ENCODE results near the gene ASIC1. TPM values are rescaled to one million over a fixed set of nuclear protein-coding genes. Genes with fewer than 3 reads are reported as not detected.

ASIC1 gene
- total RNA-seq, 1 donor from 2014 or later: not detected

- Mint-ChIP-seq H3K36me3 (ENCODE audit: low read depth) (no peaks in the 10 kb centered on the region), H3K27ac (no peak overlapping the region), H3K27me3 (peaks cover 46% of the 10 kb centered on the region), H3K4me1 (peaks cover 16% of the 10 kb centered on the region), H3K9me3 (no peaks in the 10 kb centered on the region), H3K4me3 (no peak overlapping the region)
- TF ChIP-seq, protein P1, sequence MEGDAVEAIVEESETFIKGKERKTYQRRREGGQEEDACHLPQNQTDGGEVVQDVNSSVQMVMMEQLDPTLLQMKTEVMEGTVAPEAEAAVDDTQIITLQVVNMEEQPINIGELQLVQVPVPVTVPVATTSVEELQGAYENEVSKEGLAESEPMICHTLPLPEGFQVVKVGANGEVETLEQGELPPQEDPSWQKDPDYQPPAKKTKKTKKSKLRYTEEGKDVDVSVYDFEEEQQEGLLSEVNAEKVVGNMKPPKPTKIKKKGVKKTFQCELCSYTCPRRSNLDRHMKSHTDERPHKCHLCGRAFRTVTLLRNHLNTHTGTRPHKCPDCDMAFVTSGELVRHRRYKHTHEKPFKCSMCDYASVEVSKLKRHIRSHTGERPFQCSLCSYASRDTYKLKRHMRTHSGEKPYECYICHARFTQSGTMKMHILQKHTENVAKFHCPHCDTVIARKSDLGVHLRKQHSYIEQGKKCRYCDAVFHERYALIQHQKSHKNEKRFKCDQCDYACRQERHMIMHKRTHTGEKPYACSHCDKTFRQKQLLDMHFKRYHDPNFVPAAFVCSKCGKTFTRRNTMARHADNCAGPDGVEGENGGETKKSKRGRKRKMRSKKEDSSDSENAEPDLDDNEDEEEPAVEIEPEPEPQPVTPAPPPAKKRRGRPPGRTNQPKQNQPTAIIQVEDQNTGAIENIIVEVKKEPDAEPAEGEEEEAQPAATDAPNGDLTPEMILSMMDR (IDR thresholded peaks at IDR 0.05): no peak
- ATAC-seq (ENCODE audit: low read depth) (no peak), DNase-seq (no peak)
- ChIA-PET POLR2A (no interaction called here), CTCF (interaction anchor here (1.6 to 2.3 kb wide), 2 partner anchors 15 to 87 kb away, joined by 6 to 9 read pairs; no protein-coding TSS in a partner anchor)
- intact Hi-C loops (cut with micrococcal nuclease): no loop called here
These were observed 3.8 kb upstream of the ASIC1 start for GRCh38 chr12:50053583-50053982.

GRCh38 chr12:50055831-50056638 is 1.4 kb upstream of the ASIC1 start:
- ATAC-seq (ENCODE audit: low read depth) (peak; percentile 83), DNase-seq (peak; percentile 39)
- Mint-ChIP-seq H3K27me3 (peaks cover 47% of the 10 kb centered on the region), H3K36me3 (ENCODE audit: low read depth) (no peaks in the 10 kb centered on the region), H3K9me3 (no peaks in the 10 kb centered on the region), H3K4me3 (peak overlapping the region; percentile 70), H3K4me1 (peaks cover 16% of the 10 kb centered on the region), H3K27ac (no peak overlapping the region)
- CTCF ChIA-PET: interaction anchor here (0.6 to 2.8 kb wide), 16 partner anchors 10 to 156 kb away, joined by 3 to 45 read pairs (median 4); partner anchors contain the start of gene AQP6
- POLR2A ChIA-PET: interaction anchor here (1.5 kb wide), 1 partner anchor 89 kb away, joined by 3 read pairs; no protein-coding TSS in a partner anchor
- TF ChIP-seq, protein P1 (IDR thresholded peaks at IDR 0.05): peak; percentile 81
- intact Hi-C loops (cut with micrococcal nuclease): loop anchor here (1.0 to 5.0 kb wide), 4 partner anchors 17 to 279 kb away; no protein-coding TSS in a partner anchor

GRCh38 chr12:50056639-50056976 is 788 bp upstream of the ASIC1 start:
- ChIA-PET POLR2A (interaction anchor here (1.5 kb wide), 1 partner anchor 89 kb away, joined by 3 read pairs; no protein-coding TSS in a partner anchor), CTCF (interaction anchor here (0.6 to 2.8 kb wide), 14 partner anchors 9 to 156 kb away, joined by 3 to 45 read pairs (median 4); partner anchors contain the start of gene AQP6)
- Mint-ChIP-seq H3K4me1 (peaks cover 16% of the 10 kb centered on the region), H3K27me3 (peaks cover 47% of the 10 kb centered on the region), H3K9me3 (no peaks in the 10 kb centered on the region), H3K27ac (no peak overlapping the region), H3K4me3 (peak overlapping the region; percentile 84), H3K36me3 (ENCODE audit: low read depth) (no peaks in the 10 kb centered on the region)
- intact Hi-C loops (cut with micrococcal nuclease): loop anchor here (1.0 to 5.0 kb wide), 4 partner anchors 17 to 279 kb away; no protein-coding TSS in a partner anchor
- TF ChIP-seq, protein P1 (IDR thresholded peaks at IDR 0.05): no peak
- ATAC-seq (ENCODE audit: low read depth) (no peak), DNase-seq (no peak)

DNA sequence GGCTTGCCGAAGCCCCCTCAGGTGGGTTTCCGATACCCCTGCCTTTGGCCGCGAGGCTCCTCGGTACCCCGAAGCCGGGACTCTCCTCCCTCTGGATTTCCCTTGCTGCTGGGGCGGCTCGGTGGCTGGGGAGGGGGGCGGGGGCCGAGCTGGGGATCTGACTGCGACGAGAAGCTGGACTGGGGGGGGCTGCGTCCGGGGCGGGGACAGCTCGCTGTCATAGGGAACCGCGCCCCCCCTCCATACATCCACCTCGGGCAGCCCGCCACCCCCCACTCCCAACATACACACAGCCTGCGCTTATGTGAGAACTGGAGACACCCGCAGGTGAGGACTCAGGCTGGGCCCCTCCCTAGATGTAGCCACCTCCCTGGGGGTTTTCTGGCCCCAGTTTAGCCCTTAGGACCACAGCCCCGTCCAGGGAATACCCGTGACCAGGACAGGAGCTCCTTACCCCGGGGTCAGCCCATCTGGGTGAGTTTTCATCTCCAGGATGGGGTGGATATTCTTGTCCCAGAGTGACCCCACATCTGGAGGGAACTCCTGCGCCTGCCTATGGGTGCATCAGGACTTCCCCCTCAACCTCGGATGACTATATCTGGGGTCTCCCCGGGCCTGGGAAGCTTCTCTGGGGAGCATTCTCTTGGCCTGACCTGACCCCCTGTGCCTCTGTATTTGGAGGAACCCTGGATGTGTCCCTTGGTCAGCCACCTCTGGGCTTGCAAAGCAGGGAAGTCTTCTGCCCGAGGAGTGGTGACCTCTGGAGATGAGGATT is 687 bp downstream of the ASIC1 start:
- POLR2A ChIA-PET: interaction anchor here (0.6 kb wide), 1 partner anchor 8 kb away, joined by 3 read pairs; no protein-coding TSS in a partner anchor
- TF ChIP-seq, protein P1 (IDR thresholded peaks at IDR 0.05): no peak
- no peak for ATAC-seq (ENCODE audit: low read depth)

More for the DNA sequence above, 687 bp downstream of the ASIC1 start:
- peaks cover 39% of the 10 kb centered on the region for H3K27me3 Mint-ChIP-seq
- H3K9me3 Mint-ChIP-seq: no peaks in the 10 kb centered on the region
- H3K27ac Mint-ChIP-seq: no peak overlapping the region
- H3K4me1 Mint-ChIP-seq: peaks cover 16% of the 10 kb centered on the region
- no peak for DNase-seq
- no peaks in the 10 kb centered on the region for H3K36me3 Mint-ChIP-seq (ENCODE audit: low read depth)
- peak overlapping the region; percentile 36 for H3K4me3 Mint-ChIP-seq
- intact Hi-C loops (cut with micrococcal nuclease): loop anchor here (5.0 kb wide), 1 partner anchor 281 kb away; no protein-coding TSS in a partner anchor
- CTCF ChIA-PET: interaction anchor here (0.8 to 1.1 kb wide), 4 partner anchors 12 to 91 kb away, joined by 3 to 5 read pairs (median 4); no protein-coding TSS in a partner anchor

Measured in activated B cell treated with CpG ODN at 0.5 μM for 24 hours (primary cell).